Inflammatory macrophage treated with lipopolysaccharide for 4 hours (primary cell): ENCODE data around the gene DNLZ.
"Not testable (repeated sequence)": the region's sequence is repeated elsewhere in the genome, so short reads cannot be mapped to it uniquely, and the experiment has no call there.

Experiments used
- DNase-seq: peaks from one replicate; pipeline ENCODE4 v3.0.0-alpha.2; 2020

Gene DNLZ

DNA sequence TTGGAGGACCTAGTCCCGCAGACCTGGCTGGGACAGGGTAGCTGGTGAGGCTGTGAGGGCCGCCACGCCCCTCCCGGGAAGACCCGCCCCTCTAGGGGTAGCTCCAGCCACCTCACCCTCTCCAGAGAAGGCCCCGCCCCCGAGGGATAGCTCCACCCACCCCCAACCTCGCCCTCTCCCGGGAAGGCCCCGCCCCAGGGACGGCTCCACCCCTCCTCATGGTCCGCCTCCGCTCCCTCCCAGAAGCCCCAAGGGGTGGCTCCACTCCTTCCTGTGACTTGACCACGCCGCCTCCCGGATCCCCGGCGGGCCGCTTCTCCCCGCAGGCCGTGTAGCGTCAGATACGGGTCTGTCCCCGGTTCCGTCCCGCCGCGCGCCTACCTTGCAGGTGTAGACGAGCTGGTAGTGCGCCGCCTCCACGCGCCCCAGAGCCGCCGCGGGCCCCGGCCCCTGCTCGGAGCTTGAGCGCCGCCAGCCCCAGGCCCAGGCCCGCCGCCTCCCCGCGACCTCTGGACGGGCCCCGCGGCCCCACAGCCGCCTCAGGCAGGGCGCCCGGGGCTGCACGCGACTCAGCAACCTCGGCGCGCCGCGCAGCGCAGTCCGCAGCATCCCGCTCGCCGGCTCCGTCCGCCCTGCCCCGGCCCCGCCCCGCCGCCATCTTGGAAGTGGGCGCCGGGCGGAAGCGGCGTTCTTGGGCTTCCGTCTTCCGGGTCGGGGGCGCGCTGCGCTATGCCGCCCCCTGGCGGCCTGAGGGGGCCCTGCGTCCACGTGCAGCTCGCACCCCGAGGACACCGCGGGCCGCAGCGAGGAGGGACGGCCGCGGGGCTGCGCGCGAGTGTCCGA is at the start of gene DNLZ:
TSS of gene DNLZ (minus strand) at position 639 of the 843 bp plus-strand sequence. CDS start at position 609, 30 bp downstream.
- peak; percentile 96 for DNase-seq

GRCh38 chr9:136412962-136413361 is 49.4 kb upstream of the DNLZ start:
- no peak for DNase-seq

GRCh38 chr9:136411378-136411777 is 47.8 kb upstream of the DNLZ start:
- no peak for DNase-seq

- DNase-seq = peak; percentile 94
Measured at GRCh38 chr9:136410500-136411287, 47.1 kb upstream of the DNLZ start, which contains the start of the genes ENTR1 and PMPCA. Gene ENTR1 (minus strand): TSS chr9:136410614. CDS start chr9:136410397, 217 bp downstream. Gene PMPCA (plus strand): TSS chr9:136410658. CDS start chr9:136410669, 11 bp downstream.

GRCh38 chr9:136409557-136410455 is 46.3 kb upstream of the DNLZ start:
- DNase-seq = peak; percentile 21

GRCh38 chr9:136407911-136408310 is 44.4 kb upstream of the DNLZ start:
- DNase-seq = no peak

DNA sequence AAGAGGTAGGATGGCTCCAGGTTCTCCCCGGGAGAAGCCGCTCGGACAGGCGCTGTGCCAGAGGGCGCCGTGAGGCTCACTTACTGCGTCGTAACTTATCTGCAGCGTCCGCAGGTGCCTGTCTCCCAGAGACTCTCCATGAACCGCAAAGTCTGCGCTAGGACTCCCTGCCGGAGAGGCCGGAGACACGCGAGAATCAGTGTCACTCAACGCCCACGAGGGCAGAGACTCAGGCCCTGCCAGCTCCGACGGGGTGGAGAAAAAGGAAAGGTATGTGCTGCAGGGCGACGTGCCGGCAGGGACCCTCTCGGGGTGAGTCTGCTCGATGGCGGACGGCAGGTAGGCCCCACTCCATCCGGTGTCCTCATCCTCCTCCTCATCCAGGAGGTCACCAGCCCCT is 43.5 kb upstream of the DNLZ start:
- not testable (repeated sequence) for DNase-seq

- not testable (repeated sequence) for DNase-seq
Measured at GRCh38 chr9:136405904-136406303, 42.4 kb upstream of the DNLZ start.

DNA sequence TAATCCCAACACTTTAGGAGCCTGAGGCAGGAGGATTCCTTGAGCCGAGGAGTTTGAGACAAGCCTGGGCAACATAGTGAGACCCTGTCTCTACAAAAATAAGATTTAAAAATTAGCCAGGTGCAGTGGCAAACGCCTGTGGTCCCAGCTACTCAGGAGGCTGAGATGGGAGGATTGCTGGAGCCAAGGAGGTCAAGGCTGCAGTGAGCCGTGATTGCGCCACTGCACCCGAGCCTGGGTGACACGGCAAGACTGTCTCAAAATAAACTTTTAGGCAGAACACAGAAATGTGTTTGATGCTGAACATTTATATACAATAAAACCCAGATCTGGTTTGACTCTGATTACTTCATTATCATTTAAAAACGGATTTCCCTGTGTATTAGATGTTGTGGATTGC is 41.9 kb upstream of the DNLZ start:
- no peak for DNase-seq

GRCh38 chr9:136404801-136405136 is 41.2 kb upstream of the DNLZ start:
- DNase-seq = no peak

- DNase-seq = no peak
Measured at GRCh38 chr9:136403915-136404800, 40.6 kb upstream of the DNLZ start.

DNA sequence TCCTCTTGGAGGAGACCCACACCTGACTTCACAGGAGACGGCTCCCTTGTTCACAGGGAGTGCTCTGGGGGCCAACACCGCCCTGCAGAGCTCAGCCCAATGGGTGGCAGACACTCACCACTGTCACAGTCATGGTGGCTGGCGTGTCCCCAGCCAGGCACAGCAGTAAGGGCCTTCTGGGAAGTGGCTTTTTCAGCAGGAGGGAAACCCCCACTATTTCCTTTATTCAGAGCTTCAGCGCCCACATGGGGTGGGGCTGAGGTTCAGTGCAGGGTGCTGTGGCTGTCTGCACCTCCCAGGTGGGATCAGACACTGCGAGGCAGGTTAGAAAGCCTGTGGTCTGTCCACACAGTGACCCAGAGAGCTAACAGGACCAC is 40.0 kb upstream of the DNLZ start:
- DNase-seq = no peak

GRCh38 chr9:136402067-136402466 is 38.5 kb upstream of the DNLZ start:
- DNase-seq = no peak

- DNase-seq = no peak
Measured at GRCh38 chr9:136401173-136401922, 37.8 kb upstream of the DNLZ start.

GRCh38 chr9:136400038-136400834 is 36.7 kb upstream of the DNLZ start, which contains the start of gene SNAPC4:
Gene SNAPC4 (minus strand): TSS chr9:136400170. CDS start chr9:136398428, 1,742 bp downstream.
- DNase-seq = peak; percentile 89

GRCh38 chr9:136399176-136400037 is 35.9 kb upstream of the DNLZ start:
- DNase-seq = peak; percentile 49

- DNase-seq = no peak
Measured at GRCh38 chr9:136398286-136398685, 34.7 kb upstream of the DNLZ start.

GRCh38 chr9:136397643-136398042 is 34.1 kb upstream of the DNLZ start:
- no peak for DNase-seq

- DNase-seq = no peak
Measured at GRCh38 chr9:136396219-136396515, 32.6 kb upstream of the DNLZ start.
